GM12878 (cell line): Measurements from ENCODE around the gene ABCB4.

Source experiments
- CEBPB ChIP-seq, 2 experiments: fragments of 150-350 bp in 1 of 2; IDR thresholded peaks; 2 replicates each; pipeline ENCODE4 v1.6.1; 2012 to 2014; ENCODE audit warnings: low read depth in 2 of 2, low read length in 2 of 2, borderline replicate concordance in 1 of 2, inconsistent platforms in 1 of 2
- FOS ChIP-seq: IDR thresholded peaks from 3 replicates; pipeline ENCODE4 v1.6.1; 2011; ENCODE audit warnings: borderline replicate concordance; ENCODE audit not compliant: insufficient read length; ENCODE audit errors: extremely low read depth
- JUND ChIP-seq: IDR thresholded peaks from 2 replicates; pipeline ENCODE4 v1.6.1; 2012; ENCODE audit warnings: low read depth, mild to moderate bottlenecking, low read length, improper control_type of control experiment, moderate library complexity
- POLR2A ChIP-seq: IDR thresholded peaks from 2 replicates; pipeline ENCODE4 v1.6.1; 2011; ENCODE audit warnings: low read depth, mild to moderate bottlenecking, low read length
- YY1 ChIP-seq: IDR thresholded peaks from 2 replicates; pipeline ENCODE4 v1.6.1; 2011; ENCODE audit warnings: low read depth, mild to moderate bottlenecking, low read length
- ZBTB33 ChIP-seq: fragments of 450-650 bp; IDR thresholded peaks from 2 replicates; pipeline ENCODE4 v1.6.1; 2017; ENCODE audit warnings: mild to moderate bottlenecking

DNA sequence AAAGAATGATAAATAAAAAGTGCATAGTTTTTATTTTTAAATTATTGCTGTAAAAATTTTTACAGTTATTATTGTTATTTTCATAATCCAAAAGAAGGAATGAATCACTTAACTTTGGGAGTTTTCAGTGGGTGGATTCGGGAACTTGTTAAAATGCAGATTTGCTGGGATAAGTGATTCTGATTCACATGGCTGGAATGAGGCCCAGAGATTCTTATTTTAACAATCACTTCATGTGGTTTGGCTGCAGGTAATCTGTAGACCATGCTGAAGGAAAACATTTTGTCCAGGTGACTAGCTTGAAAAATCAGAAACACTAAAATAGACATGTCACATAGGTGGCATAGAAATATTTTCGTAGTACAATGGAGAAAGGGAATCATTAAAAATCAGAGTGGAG lies 116.1 kb downstream of the ABCB4 start:
- no peak for TF ChIP-seq POLR2A
- TF ChIP-seq JUND: no peak
- TF ChIP-seq YY1: no peak
- no peak for TF ChIP-seq FOS
- no peak for TF ChIP-seq CEBPB (IDR thresholded peaks at IDR 0.05; ENCODE audit: borderline replicate concordance in 1 of 2, low read depth in 2 of 2, low read length in 2 of 2)
- TF ChIP-seq ZBTB33: no peak
